SK-N-MC (cell line): Measurements from ENCODE around the gene PNPLA8.

Source experiments
- DNase-seq: peaks from one replicate; pipeline ENCODE4 v3.0.0-alpha.2; 2011; ENCODE audit warnings: low read depth, low spot score
- H3K27ac ChIP-seq: fragments of 200-600 bp; sonication (generic); 2 replicates; pipeline ENCODE4 v1.5.1; 2016; ENCODE audit warnings: mixed run types
- H3K36me3 ChIP-seq: fragments of 200-600 bp; sonication (generic); 2 replicates; pipeline ENCODE4 v1.6.1; 2017; ENCODE audit warnings: antibody characterized with exemption, low read length, mixed read lengths; ENCODE audit not compliant: insufficient read depth
- H3K4me3 ChIP-seq: fragments of 200-600 bp; sonication (generic); 2 replicates; pipeline ENCODE4 v1.5.1; 2016
- H3K9ac ChIP-seq: fragments of 200-600 bp; sonication (generic); 2 replicates; pipeline ENCODE4 v1.8.0; 2017; ENCODE audit warnings: mixed run types, mixed read lengths; ENCODE audit not compliant: insufficient read length
- H3K9me3 ChIP-seq: fragments of 200-600 bp; sonication (generic); 2 replicates; pipeline ENCODE4 v1.6.1; 2017; ENCODE audit warnings: low read depth, mild to moderate bottlenecking, antibody characterized with exemption, low read length, moderate library complexity, mixed read lengths
- EZH2 ChIP-seq: fragments of 200-600 bp; sonication (generic); IDR thresholded peaks from one replicate; pipeline ENCODE4 v1.6.1; 2017; ENCODE audit warnings: antibody characterized with exemption
- FOXP2 ChIP-seq: optimal IDR thresholded peaks from 2 replicates; pipeline ENCODE3; 2011; ENCODE audit warnings: mild to moderate bottlenecking, moderate library complexity; ENCODE audit not compliant: insufficient read depth; ENCODE audit errors: extremely low read length, control extremely low read depth
- POLR2AphosphoS5 ChIP-seq: IDR thresholded peaks from 2 replicates; pipeline ENCODE4 v1.6.1; 2012; ENCODE audit warnings: mild to moderate bottlenecking, low read depth, low read length, borderline replicate concordance

Gene PNPLA8

GRCh38 chr7:108455998-108456677, 69.8 kb downstream of the PNPLA8 start, which contains the start of gene NRCAM:
NRCAM (minus strand) TSS chr7:108456436; CDS start chr7:108240064, 216,372 bp downstream.
- no peaks in the 10 kb centered on the region for H3K36me3 ChIP-seq
- TF ChIP-seq FOXP2: no peak
- no peak for TF ChIP-seq EZH2
- no peak for TF ChIP-seq POLR2AphosphoS5
- H3K27ac ChIP-seq: no peak within 1 kb of the TSS
- no peaks in the 10 kb centered on the region for H3K9me3 ChIP-seq
- DNase-seq: no peak
- peak within 1 kb of the TSS; percentile 85 for H3K4me3 ChIP-seq
- no peak within 1 kb of the TSS for H3K9ac ChIP-seq

GRCh38 chr7:108455551-108455997, 70.4 kb downstream of the PNPLA8 start:
- DNase-seq: no peak
- Histone ChIP-seq H3K36me3 (no peaks in the 10 kb centered on the region), H3K9me3 (no peaks in the 10 kb centered on the region), H3K27ac (no peak overlapping the region), H3K9ac (no peak overlapping the region), H3K4me3 (peak overlapping the region; percentile 85)
- TF ChIP-seq POLR2AphosphoS5 (no peak), EZH2 (no peak), FOXP2 (no peak)

- no peaks in the 10 kb centered on the region for H3K36me3 ChIP-seq
- no peak overlapping the region for H3K27ac ChIP-seq
- no peak overlapping the region for H3K9ac ChIP-seq
- TF ChIP-seq FOXP2 (no peak), POLR2AphosphoS5 (no peak), EZH2 (no peak)
- H3K9me3 ChIP-seq: no peaks in the 10 kb centered on the region
- peak overlapping the region; percentile 85 for H3K4me3 ChIP-seq
- peak; percentile 6 for DNase-seq
Observed at GRCh38 chr7:108454674-108455550, 71.0 kb downstream of the PNPLA8 start.

GRCh38 chr7:108454317-108454673, 71.6 kb downstream of the PNPLA8 start:
- DNase-seq: no peak
- H3K27ac ChIP-seq: no peak overlapping the region
- TF ChIP-seq POLR2AphosphoS5 (no peak), FOXP2 (no peak), EZH2 (no peak)
- H3K4me3 ChIP-seq: peak overlapping the region; percentile 85
- no peak overlapping the region for H3K9ac ChIP-seq
- H3K36me3 ChIP-seq: no peaks in the 10 kb centered on the region
- no peaks in the 10 kb centered on the region for H3K9me3 ChIP-seq

- Histone ChIP-seq H3K9ac (no peak overlapping the region), H3K4me3 (no peak overlapping the region), H3K36me3 (no peaks in the 10 kb centered on the region), H3K27ac (no peak overlapping the region), H3K9me3 (no peaks in the 10 kb centered on the region)
- TF ChIP-seq POLR2AphosphoS5 (no peak), EZH2 (no peak), FOXP2 (no peak)
- DNase-seq: no peak
Observed at GRCh38 chr7:108453320-108453719, 72.6 kb downstream of the PNPLA8 start.

- Histone ChIP-seq H3K9ac (no peak overlapping the region), H3K4me3 (no peak overlapping the region), H3K27ac (no peak overlapping the region), H3K9me3 (no peaks in the 10 kb centered on the region), H3K36me3 (no peaks in the 10 kb centered on the region)
- no peak for DNase-seq
- TF ChIP-seq POLR2AphosphoS5 (no peak), FOXP2 (no peak), EZH2 (no peak)
Observed at GRCh38 chr7:108452707-108453106, 73.2 kb downstream of the PNPLA8 start.

GRCh38 chr7:108451296-108451848, 74.6 kb downstream of the PNPLA8 start:
- H3K4me3 ChIP-seq: no peak overlapping the region
- no peak overlapping the region for H3K9ac ChIP-seq
- H3K9me3 ChIP-seq: no peaks in the 10 kb centered on the region
- H3K27ac ChIP-seq: no peak overlapping the region
- no peaks in the 10 kb centered on the region for H3K36me3 ChIP-seq
- TF ChIP-seq FOXP2 (no peak), POLR2AphosphoS5 (no peak), EZH2 (no peak)
- DNase-seq: no peak

- Histone ChIP-seq H3K4me3 (no peak overlapping the region), H3K9me3 (no peaks in the 10 kb centered on the region), H3K36me3 (no peaks in the 10 kb centered on the region)
Observed at GRCh38 chr7:108450160-108450559, 75.8 kb downstream of the PNPLA8 start.

More at GRCh38 chr7:108450160-108450559, 75.8 kb downstream of the PNPLA8 start:
- DNase-seq: no peak
- no peak overlapping the region for H3K9ac ChIP-seq
- TF ChIP-seq EZH2: no peak
- TF ChIP-seq FOXP2: no peak
- no peak for TF ChIP-seq POLR2AphosphoS5
- H3K27ac ChIP-seq: no peak overlapping the region
